PC-9 (cell line): Measurements from ENCODE around the gene AUTS2. TPM values are rescaled to one million over a fixed set of nuclear protein-coding genes. Genes with fewer than 3 reads are reported as not detected.

ENCODE experiments used
- BruUV-seq: library from RNA; stranded (reverse); fragments of 400-500 nt; replicated peaks from 2 replicates; lab custom pipeline; 2021; lab: Mats Ljungman, UMichigan
- CTCF ChIA-PET: fragments of 300-600 bp; sonication (Branson Sonifier 250); formaldehyde crosslinking; loops from one replicate; lab custom pipeline; 2022; ENCODE audit warnings: antibody characterized with exemption; lab: Charles Lee
- POLR2A ChIA-PET: fragments of 300-600 bp; sonication (Branson Sonifier 250); formaldehyde crosslinking; loops from one replicate; lab custom pipeline; 2022; ENCODE audit warnings: antibody characterized with exemption; ENCODE audit not compliant: unreplicated experiment; lab: Charles Lee
- DNase-seq, 2 experiments: peaks; one replicate each; pipeline versions ENCODE4 v3.0.0 to v3.0.0-alpha.2; 2015 to 2022; ENCODE audit warnings: mixed read lengths in 1 of 2
- H2AFZ ChIP-seq: fragments of 200-600 bp; sonication (generic); 2 replicates; pipeline ENCODE4 v1.8.1; 2017; ENCODE audit warnings: antibody characterized with exemption
- H3F3A ChIP-seq: fragments of 200-600 bp; sonication (generic); 2 replicates; pipeline ENCODE4 v1.8.1; 2017; ENCODE audit warnings: antibody characterized with exemption, mild to moderate bottlenecking, low read depth; ENCODE audit not compliant: insufficient read depth
- H3K27ac ChIP-seq: fragments of 200-600 bp; sonication (generic); 2 replicates; pipeline ENCODE4 v1.6.1; 2016; ENCODE audit warnings: mixed run types
- H3K27me3 ChIP-seq: fragments of 200-600 bp; sonication (generic); 2 replicates; pipeline ENCODE4 v1.6.1; 2016; ENCODE audit warnings: low read depth, mixed run types; ENCODE audit not compliant: insufficient read depth
- H3K36me3 ChIP-seq: fragments of 200-600 bp; sonication (generic); 2 replicates; pipeline ENCODE4 v1.6.1; 2016; ENCODE audit warnings: low read depth, mixed run types
- H3K4me1 ChIP-seq: fragments of 200-600 bp; sonication (generic); replicated peaks from 2 replicates; pipeline ENCODE4 v1.6.1; 2016; ENCODE audit warnings: mixed run types; ENCODE audit not compliant: insufficient read depth
- H3K4me2 ChIP-seq: fragments of 200-600 bp; sonication (generic); 2 replicates; pipeline ENCODE4 v1.6.1; 2017; ENCODE audit warnings: mixed run types
- H3K4me3 ChIP-seq: fragments of 200-600 bp; sonication (generic); 2 replicates; pipeline ENCODE4 v1.6.1; 2016; ENCODE audit warnings: mixed run types
- H3K79me2 ChIP-seq: fragments of 200-600 bp; sonication (generic); 2 replicates; pipeline ENCODE4 v1.6.1; 2017; ENCODE audit warnings: low read depth, mixed run types
- H3K9me2 ChIP-seq: fragments of 200-600 bp; sonication (generic); 2 replicates; pipeline ENCODE4 v1.8.1; 2017; ENCODE audit warnings: mild to moderate bottlenecking; ENCODE audit not compliant: insufficient read depth
- H3K9me3 ChIP-seq: fragments of 200-600 bp; sonication (generic); 2 replicates; pipeline ENCODE4 v1.8.1; 2016; ENCODE audit warnings: low read depth; ENCODE audit not compliant: insufficient read depth
- H4K20me1 ChIP-seq: fragments of 200-600 bp; sonication (generic); 2 replicates; pipeline ENCODE4 v1.8.1; 2017; ENCODE audit not compliant: insufficient read depth
- EZH2 ChIP-seq: fragments of 200-600 bp; sonication (generic); IDR thresholded peaks from 2 replicates; pipeline ENCODE4 v1.8.0; 2017; ENCODE audit warnings: antibody characterized with exemption, low read depth
- intact Hi-C: fragments of 100-400 bp; cut with micrococcal nuclease; formaldehyde crosslinking; loops from one replicate; pipeline ENCODE4 v1.10.0; 2022; ENCODE audit not compliant: unreplicated experiment
- total RNA-seq: library from RNA; stranded (reverse); gene quantifications from 2 replicates; pipeline ENCODE4 v1.2.3, GENCODE V29; 2021
- TF ChIP-seq, protein P1 (sequence below): fragments of 200-600 bp; sonication (generic); conservative IDR thresholded peaks from 2 replicates; pipeline ENCODE4 v1.6.1; 2017; ENCODE audit warnings: mixed run types, antibody characterized with exemption, mild to moderate bottlenecking, moderate library complexity

The AUTS2 gene
- total RNA-seq, 1 experiment from 2014 or later: not detected

DNA sequence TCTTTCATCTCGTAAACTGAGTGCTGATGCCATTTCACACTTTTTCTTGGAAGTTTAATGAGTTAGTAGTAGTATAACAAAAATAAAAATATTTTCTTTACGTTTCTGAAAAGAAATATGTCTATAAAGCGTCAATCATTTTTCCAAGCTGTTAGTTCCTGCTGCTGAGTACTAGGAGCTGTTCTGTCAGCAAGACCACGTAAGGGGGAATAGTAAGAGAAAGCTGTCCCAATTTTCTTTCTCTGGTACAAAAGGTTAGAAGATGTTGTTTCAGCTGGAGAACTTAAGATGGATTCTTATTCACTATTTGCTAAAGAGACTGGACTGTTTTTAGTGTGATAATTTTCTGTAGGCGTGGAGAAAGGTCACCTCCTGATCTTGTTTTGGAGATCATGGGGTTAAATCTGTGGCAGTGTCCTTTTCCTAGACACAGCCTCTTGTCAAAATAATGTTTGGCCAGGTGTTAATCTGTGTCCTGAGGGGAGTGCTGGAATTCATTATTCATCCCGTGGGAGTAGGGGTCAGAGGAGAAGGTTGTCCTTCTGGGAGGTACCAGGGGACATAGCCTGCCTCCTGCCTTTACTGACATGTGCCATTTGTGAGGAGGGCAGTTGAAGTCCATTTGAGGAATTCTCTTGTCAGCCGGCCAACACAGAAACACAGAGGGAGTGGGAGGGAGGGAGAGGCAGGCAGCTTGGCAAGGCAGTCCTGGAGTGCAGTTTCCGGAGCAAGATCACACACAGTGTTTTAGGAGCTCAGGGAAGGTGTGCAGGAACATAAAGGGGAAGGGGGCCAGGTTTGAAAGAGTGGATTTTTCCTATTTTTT lies 368.7 kb downstream of the AUTS2 start:
- Histone ChIP-seq H3K27ac (no peak overlapping the region), H3K36me3 (no peaks in the 10 kb centered on the region), H3K4me1 (no peaks in the 10 kb centered on the region), H3F3A (no peaks in the 10 kb centered on the region), H4K20me1 (no peaks in the 10 kb centered on the region; the same call in 1 of the 2 replicates), H3K27me3 (peaks cover 25% of the 10 kb centered on the region), H3K4me3 (no peak overlapping the region), H3K79me2 (no peaks in the 10 kb centered on the region), H3K9me2 (no peaks in the 10 kb centered on the region), H2AFZ (no peak overlapping the region), H3K4me2 (no peak overlapping the region), H3K9me3 (no peaks in the 10 kb centered on the region; the same call in 1 of the 2 replicates)
- no peak for TF ChIP-seq EZH2
- intact Hi-C loops: no loop called here
- ChIA-PET POLR2A (no interaction called here), CTCF (no interaction called here)
- no peak for DNase-seq
- no TSS peak for BruUV-seq

DNA sequence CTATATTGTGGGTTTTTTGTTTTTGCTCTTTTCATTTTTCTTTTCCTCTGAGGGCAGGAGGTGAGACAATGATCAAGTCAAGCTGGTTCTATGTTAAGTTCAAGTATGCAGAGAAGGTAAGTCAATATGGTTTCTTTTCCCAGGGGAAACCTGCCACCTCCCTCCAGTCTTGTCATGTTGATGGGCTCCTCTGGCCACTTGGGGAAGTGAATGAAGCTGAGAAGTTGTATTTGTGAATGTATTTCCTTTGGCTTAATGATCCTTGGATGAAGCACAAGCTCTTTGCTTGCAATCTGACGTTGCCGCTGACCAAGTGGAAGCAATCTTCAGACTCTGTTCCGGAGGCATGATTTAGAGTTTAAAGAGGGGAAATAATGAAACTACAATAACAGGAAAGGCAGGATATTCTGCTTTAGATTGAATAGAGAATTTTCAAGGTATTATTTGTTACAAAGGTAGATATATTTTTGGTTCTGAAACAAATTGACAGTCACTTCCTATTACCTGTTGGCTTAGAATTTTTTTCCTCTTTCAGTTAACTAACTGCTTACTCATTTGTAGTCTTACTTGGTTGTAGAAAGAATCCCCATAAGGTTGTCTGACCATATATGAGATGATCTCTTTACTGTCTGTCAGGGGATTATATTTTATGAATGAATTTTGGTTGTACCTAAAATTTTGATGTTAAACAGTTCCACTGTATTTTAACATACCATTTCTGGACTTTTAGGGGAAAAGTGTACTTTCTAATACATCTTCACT lies 369.6 kb downstream of the AUTS2 start:
- no peaks in the 10 kb centered on the region; the same call in 1 of the 2 replicates for H3K9me3 ChIP-seq
- H3K27me3 ChIP-seq: peaks cover 25% of the 10 kb centered on the region
- BruUV-seq: no TSS peak
- H3K4me3 ChIP-seq: no peak overlapping the region
- H2AFZ ChIP-seq: no peak overlapping the region
- POLR2A ChIA-PET: no interaction called here
- no peaks in the 10 kb centered on the region for H3K36me3 ChIP-seq
- no peaks in the 10 kb centered on the region for H3K4me1 ChIP-seq
- no peak for DNase-seq
- no peaks in the 10 kb centered on the region for H3K9me2 ChIP-seq
- H3K27ac ChIP-seq: no peak overlapping the region
- H3F3A ChIP-seq: no peaks in the 10 kb centered on the region
- intact Hi-C loops: no loop called here
- no peaks in the 10 kb centered on the region for H3K79me2 ChIP-seq
- no peak overlapping the region for H3K4me2 ChIP-seq
- TF ChIP-seq, protein P1, sequence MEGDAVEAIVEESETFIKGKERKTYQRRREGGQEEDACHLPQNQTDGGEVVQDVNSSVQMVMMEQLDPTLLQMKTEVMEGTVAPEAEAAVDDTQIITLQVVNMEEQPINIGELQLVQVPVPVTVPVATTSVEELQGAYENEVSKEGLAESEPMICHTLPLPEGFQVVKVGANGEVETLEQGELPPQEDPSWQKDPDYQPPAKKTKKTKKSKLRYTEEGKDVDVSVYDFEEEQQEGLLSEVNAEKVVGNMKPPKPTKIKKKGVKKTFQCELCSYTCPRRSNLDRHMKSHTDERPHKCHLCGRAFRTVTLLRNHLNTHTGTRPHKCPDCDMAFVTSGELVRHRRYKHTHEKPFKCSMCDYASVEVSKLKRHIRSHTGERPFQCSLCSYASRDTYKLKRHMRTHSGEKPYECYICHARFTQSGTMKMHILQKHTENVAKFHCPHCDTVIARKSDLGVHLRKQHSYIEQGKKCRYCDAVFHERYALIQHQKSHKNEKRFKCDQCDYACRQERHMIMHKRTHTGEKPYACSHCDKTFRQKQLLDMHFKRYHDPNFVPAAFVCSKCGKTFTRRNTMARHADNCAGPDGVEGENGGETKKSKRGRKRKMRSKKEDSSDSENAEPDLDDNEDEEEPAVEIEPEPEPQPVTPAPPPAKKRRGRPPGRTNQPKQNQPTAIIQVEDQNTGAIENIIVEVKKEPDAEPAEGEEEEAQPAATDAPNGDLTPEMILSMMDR: no peak
- no peak for TF ChIP-seq EZH2
- H4K20me1 ChIP-seq: no peaks in the 10 kb centered on the region; the same call in 1 of the 2 replicates
- CTCF ChIA-PET: no interaction called here

DNA sequence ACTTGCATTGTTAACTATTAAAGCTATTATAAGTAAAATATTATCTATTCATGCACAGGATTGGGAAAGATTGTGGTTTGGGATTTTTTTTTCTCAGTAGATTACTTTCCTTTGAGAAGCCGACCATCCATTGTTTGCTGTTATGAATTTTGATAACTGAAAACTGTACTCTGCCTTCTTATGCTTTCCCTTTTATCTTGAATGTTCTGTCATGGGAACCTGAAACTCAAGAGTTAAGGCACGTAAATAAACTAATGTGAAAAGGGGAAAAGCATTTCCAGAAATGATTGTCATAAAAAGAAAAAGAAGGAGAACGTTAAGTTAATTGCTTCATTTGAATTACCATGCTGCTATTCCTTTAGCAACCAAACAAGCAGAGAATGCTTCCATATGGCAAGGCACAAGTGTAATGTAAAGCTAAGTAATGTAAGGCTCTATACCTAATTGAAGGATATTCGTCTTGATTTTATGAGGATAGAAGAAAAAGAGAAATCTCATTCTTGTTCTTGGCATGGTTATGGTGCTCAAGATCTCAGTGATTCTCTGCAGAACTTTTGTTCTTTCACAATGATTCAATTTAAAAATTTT lies 370.8 kb downstream of the AUTS2 start:
- no peak for DNase-seq
- Histone ChIP-seq H3F3A (no peaks in the 10 kb centered on the region), H3K4me3 (no peak overlapping the region), H3K27me3 (peaks cover 25% of the 10 kb centered on the region), H3K36me3 (no peaks in the 10 kb centered on the region), H3K27ac (no peak overlapping the region), H3K4me2 (no peak overlapping the region), H2AFZ (no peak overlapping the region), H4K20me1 (no peaks in the 10 kb centered on the region; the same call in 1 of the 2 replicates), H3K9me2 (no peaks in the 10 kb centered on the region), H3K4me1 (no peaks in the 10 kb centered on the region), H3K9me3 (no peaks in the 10 kb centered on the region; the same call in 1 of the 2 replicates), H3K79me2 (no peaks in the 10 kb centered on the region)
- ChIA-PET CTCF (no interaction called here), POLR2A (no interaction called here)
- TF ChIP-seq, protein P1: no peak
- TF ChIP-seq EZH2: no peak
- no TSS peak for BruUV-seq
- intact Hi-C loops: no loop called here
